ENCODE data around the gene NRXN2. TPM values are rescaled to one million over a fixed set of nuclear protein-coding genes. Genes with fewer than 3 reads are reported as not detected.

NRXN2 gene
- total RNA-seq, 4 donors from 2014 or later = 0.21 to 0.72 (median 0.64) TPM; not detected in 1

DNA sequence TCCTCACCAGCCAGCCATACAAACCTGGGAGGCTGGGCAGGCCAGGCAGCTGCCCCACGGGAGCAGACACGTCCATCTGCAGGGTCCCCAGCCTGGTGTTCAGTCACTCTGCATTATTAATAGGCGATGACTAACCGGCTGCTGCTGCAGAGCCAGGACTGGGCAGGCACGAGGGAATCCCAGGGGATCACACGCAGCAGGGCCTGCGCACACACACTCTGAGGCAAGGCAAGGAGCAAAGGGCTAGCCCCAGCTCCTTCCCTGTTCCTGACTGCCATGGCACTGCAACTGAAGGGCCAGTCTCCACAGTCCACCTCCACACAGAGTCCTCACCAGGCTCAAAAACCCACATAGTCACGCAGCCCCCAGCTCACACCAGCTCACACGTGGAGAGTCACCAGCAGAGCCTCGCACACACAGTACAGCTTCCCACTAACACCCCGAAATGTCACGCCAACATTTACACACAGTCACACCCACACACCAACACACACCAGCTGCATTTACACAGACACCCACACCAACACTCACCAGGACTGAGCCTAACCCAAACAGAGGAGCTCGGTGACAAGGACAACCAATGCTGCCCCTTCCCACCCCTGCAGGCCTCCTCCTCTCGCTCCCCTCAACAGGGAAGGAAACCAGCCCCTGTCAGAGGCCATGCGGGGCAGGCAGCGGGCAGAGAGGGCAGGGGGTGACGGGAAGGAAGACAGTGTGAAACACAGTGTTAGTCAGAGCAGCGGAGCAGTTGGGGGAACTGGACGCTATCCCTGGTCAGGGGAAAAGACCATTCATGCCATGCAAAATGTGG, 47.3 kb downstream of the NRXN2 start:
- no peak for DNase-seq (ENCODE audit: low spot score in 2 of 2)
- TF ChIP-seq POLR2AphosphoS5 (IDR thresholded peaks at IDR 0.05) (peak in 1 of 3 donors; percentile 9), POLR2A (IDR thresholded peaks at IDR 0.05) (no peak), EP300 (IDR thresholded peaks at IDR 0.05) (no peak)
- TF ChIP-seq, protein P1, sequence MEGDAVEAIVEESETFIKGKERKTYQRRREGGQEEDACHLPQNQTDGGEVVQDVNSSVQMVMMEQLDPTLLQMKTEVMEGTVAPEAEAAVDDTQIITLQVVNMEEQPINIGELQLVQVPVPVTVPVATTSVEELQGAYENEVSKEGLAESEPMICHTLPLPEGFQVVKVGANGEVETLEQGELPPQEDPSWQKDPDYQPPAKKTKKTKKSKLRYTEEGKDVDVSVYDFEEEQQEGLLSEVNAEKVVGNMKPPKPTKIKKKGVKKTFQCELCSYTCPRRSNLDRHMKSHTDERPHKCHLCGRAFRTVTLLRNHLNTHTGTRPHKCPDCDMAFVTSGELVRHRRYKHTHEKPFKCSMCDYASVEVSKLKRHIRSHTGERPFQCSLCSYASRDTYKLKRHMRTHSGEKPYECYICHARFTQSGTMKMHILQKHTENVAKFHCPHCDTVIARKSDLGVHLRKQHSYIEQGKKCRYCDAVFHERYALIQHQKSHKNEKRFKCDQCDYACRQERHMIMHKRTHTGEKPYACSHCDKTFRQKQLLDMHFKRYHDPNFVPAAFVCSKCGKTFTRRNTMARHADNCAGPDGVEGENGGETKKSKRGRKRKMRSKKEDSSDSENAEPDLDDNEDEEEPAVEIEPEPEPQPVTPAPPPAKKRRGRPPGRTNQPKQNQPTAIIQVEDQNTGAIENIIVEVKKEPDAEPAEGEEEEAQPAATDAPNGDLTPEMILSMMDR (IDR thresholded peaks at IDR 0.05) = no peak
- peaks cover 11% of the 10 kb centered on the region for H3K4me1 ChIP-seq
- no peaks in the 10 kb centered on the region for H3K9me3 ChIP-seq
- WGBS = 55% methylated on average over 14 of the region's 19 CpGs
- no peak overlapping the region for H3K27ac ChIP-seq
- no peak overlapping the region for H3K4me3 ChIP-seq
- no peaks in the 10 kb centered on the region for H3K36me3 ChIP-seq
- H3K27me3 ChIP-seq = peaks cover 35% of the 10 kb centered on the region

GRCh38 chr11:64674774-64675173, 48.2 kb downstream of the NRXN2 start:
- no peaks in the 10 kb centered on the region for H3K9me3 ChIP-seq
- no peak for TF ChIP-seq POLR2A (IDR thresholded peaks at IDR 0.05)
- no peak for TF ChIP-seq EP300 (IDR thresholded peaks at IDR 0.05)
- TF ChIP-seq, protein P1 (IDR thresholded peaks at IDR 0.05) = no peak
- no peak for TF ChIP-seq POLR2AphosphoS5 (IDR thresholded peaks at IDR 0.05)
- 93% methylated on average over 2 of the region's 2 CpGs for WGBS
- H3K27ac ChIP-seq = no peak overlapping the region
- DNase-seq (ENCODE audit: low spot score in 2 of 2) = no peak
- H3K4me3 ChIP-seq = no peak overlapping the region
- H3K4me1 ChIP-seq = peaks cover 11% of the 10 kb centered on the region
- peaks cover 43% of the 10 kb centered on the region for H3K27me3 ChIP-seq
- H3K36me3 ChIP-seq = no peaks in the 10 kb centered on the region

GRCh38 chr11:64673279-64673678, 49.7 kb downstream of the NRXN2 start:
- Histone ChIP-seq H3K27me3 (peaks cover 47% of the 10 kb centered on the region), H3K4me1 (peaks cover 11% of the 10 kb centered on the region), H3K27ac (no peak overlapping the region), H3K4me3 (no peak overlapping the region), H3K9me3 (no peaks in the 10 kb centered on the region), H3K36me3 (no peaks in the 10 kb centered on the region)
- TF ChIP-seq POLR2AphosphoS5 (IDR thresholded peaks at IDR 0.05) (no peak), POLR2A (IDR thresholded peaks at IDR 0.05) (no peak), EP300 (IDR thresholded peaks at IDR 0.05) (no peak)
- TF ChIP-seq, protein P1 (IDR thresholded peaks at IDR 0.05) = no peak
- WGBS = 94% methylated on average over 1 of the region's 1 CpG
- DNase-seq (ENCODE audit: low spot score in 2 of 2) = no peak

- WGBS = 81% methylated on average over 2 of the region's 2 CpGs
- peaks cover 50% of the 10 kb centered on the region for H3K27me3 ChIP-seq
- H3K9me3 ChIP-seq = no peaks in the 10 kb centered on the region
- DNase-seq (ENCODE audit: low spot score in 2 of 2) = no peak
- no peak overlapping the region for H3K27ac ChIP-seq
- H3K4me1 ChIP-seq = peaks cover 11% of the 10 kb centered on the region
- no peaks in the 10 kb centered on the region for H3K36me3 ChIP-seq
- H3K4me3 ChIP-seq = no peak overlapping the region
- TF ChIP-seq, protein P1 (IDR thresholded peaks at IDR 0.05) = no peak
- TF ChIP-seq POLR2A (IDR thresholded peaks at IDR 0.05) = no peak
- TF ChIP-seq EP300 (IDR thresholded peaks at IDR 0.05) = no peak
- no peak for TF ChIP-seq POLR2AphosphoS5 (IDR thresholded peaks at IDR 0.05)
Observed at GRCh38 chr11:64672875-64673274, 50.1 kb downstream of the NRXN2 start.

DNA sequence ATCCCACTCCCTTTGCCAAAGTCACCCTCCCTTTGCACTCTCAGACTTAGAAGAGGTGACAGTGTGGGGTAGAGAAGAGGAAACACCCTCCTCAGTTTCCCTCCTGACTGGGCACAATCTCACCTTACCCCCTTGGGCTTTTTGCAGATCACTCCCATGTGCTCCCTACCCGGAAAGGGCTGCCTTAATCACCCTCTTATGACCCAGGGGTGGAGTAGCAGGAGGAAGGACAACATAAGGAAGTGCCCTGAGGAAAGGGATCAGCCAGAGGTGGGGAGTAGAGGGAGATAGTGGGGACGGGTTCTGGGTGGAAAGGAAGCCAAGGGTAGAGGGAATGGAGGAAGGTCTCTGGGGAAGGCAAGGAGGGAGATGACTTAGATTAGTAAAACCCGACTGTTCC, 52.0 kb downstream of the NRXN2 start:
- Histone ChIP-seq H3K36me3 (no peaks in the 10 kb centered on the region), H3K4me3 (no peak overlapping the region), H3K4me1 (peaks cover 11% of the 10 kb centered on the region), H3K9me3 (no peaks in the 10 kb centered on the region), H3K27me3 (peaks cover 39% of the 10 kb centered on the region), H3K27ac (no peak overlapping the region)
- 18% methylated on average over 3 of the region's 3 CpGs for WGBS
- TF ChIP-seq POLR2AphosphoS5 (IDR thresholded peaks at IDR 0.05) = no peak
- TF ChIP-seq, protein P1 (IDR thresholded peaks at IDR 0.05) = no peak
- TF ChIP-seq POLR2A (IDR thresholded peaks at IDR 0.05) = no peak
- no peak for TF ChIP-seq EP300 (IDR thresholded peaks at IDR 0.05)
- DNase-seq (ENCODE audit: low spot score in 2 of 2) = no peak
